Measurements from ENCODE around the gene IFNGR2. TPM values are rescaled to one million over a fixed set of nuclear protein-coding genes. Genes with fewer than 3 reads are reported as not detected.

IFNGR2 gene
- total and polyA plus RNA-seq, 2 of the 4 experiments (the other 2 are of a cell fraction): 66.0 to 73.8 TPM

- Histone ChIP-seq H4K5ac (ENCODE audit: low read depth, low read length) (no peak overlapping the region), H2BK20ac (ENCODE audit: low read depth, low read length) (no peak overlapping the region), H3K9ac (ENCODE audit: low read depth, low read length) (no peak overlapping the region), H3K4me2 (ENCODE audit: low read depth, low read length) (no peak overlapping the region), H3K18ac (ENCODE audit: low read depth, low read length) (no peak overlapping the region), H3K56ac (ENCODE audit: extremely low read depth, insufficient read depth, low read length) (no peak overlapping the region), H3K79me1 (ENCODE audit: low read depth in 1 of 2, low read length in 2 of 2) (no peaks in the 10 kb centered on the region), H2BK5ac (ENCODE audit: low read depth, low read length, poor library complexity, severe bottlenecking) (no peak overlapping the region), H3K4me3 (ENCODE audit: insufficient read depth, low read depth, low read length) (no peak overlapping the region), H4K20me1 (ENCODE audit: insufficient read depth, low read length) (no peaks in the 10 kb centered on the region), H2AK5ac (ENCODE audit: low read depth, low read length) (0 out of 2 replicates have a peak overlapping the region, but pooled peaks have one; percentile 20), H2AFZ (replicated peaks; ENCODE audit: low read length, poor library complexity) (no peak overlapping the region), H4K91ac (ENCODE audit: insufficient read depth, low read depth, low read length) (no peak overlapping the region), H3K9me3 (ENCODE audit: control insufficient read depth, insufficient read depth, low read length) (peaks cover 2% of the 10 kb centered on the region; the same call in 1 of the 2 replicates), H2BK120ac (ENCODE audit: low read depth, low read length) (no peak overlapping the region), H3K4ac (ENCODE audit: low read depth, low read length) (no peak overlapping the region), H3K4me1 (ENCODE audit: control insufficient read depth, insufficient read depth, low read length) (peaks cover 9% of the 10 kb centered on the region), H3K27me3 (ENCODE audit: control insufficient read depth, insufficient read depth, low read length) (no peaks in the 10 kb centered on the region; the same call in 1 of the 2 replicates), H3K36me3 (ENCODE audit: control insufficient read depth, insufficient read depth, low read length) (no peaks in the 10 kb centered on the region), H2AK9ac (replicated peaks; ENCODE audit: low read depth, low read length, poor library complexity) (no peak overlapping the region), H4K8ac (ENCODE audit: low read depth in 2 of 2, low read length in 2 of 2) (no peak overlapping the region), H3K23ac (ENCODE audit: low read depth, low read length) (no peak overlapping the region), H3K14ac (replicated peaks; ENCODE audit: low read depth, low read length) (no peak overlapping the region), H3K9me1 (ENCODE audit: insufficient read depth, low read length) (no peaks in the 10 kb centered on the region), H3K27ac (ENCODE audit: insufficient read depth, low read length) (no peak overlapping the region), H2BK15ac (ENCODE audit: low read depth, low read length) (no peak overlapping the region)
- BruUV-seq (replicated peaks): no TSS peak
- DNase-seq (no peak), ATAC-seq (ENCODE audit: low read depth) (no peak)
- in situ Hi-C loops (cut with MboI; ENCODE audit: low sequenced_read_pairs) (no loop called here), intact Hi-C loops (cut with micrococcal nuclease) (no loop called here), dilution Hi-C loops (cut with HindIII; ENCODE audit: low sequenced_read_pairs, unreplicated experiment) (no loop called here)
- POLR2A ChIA-PET (ENCODE audit: unreplicated experiment): no interaction called here
- CTCF ChIA-PET: interaction anchor here (0.6 kb wide), 1 partner anchor 65 kb away, joined by 6 read pairs; no protein-coding TSS in a partner anchor
- WGBS, 2 experiments (ENCODE audit: extremely low coverage in 2 of 2, insufficient read length in 1 of 2): 66% methylated on average over 4 of the region's 5 CpGs; no CpG with 5 or more reads in 1 of the 2 experiments
- TF ChIP-seq CTCF (conservative IDR thresholded peaks at IDR 0.05; ENCODE audit: low read depth, low read length): no peak
- TF ChIP-seq RFX5 (IDR thresholded peaks at IDR 0.05; ENCODE audit: low read depth, low read length): no peak
- no peak for TF ChIP-seq CHD1 (IDR thresholded peaks at IDR 0.05; ENCODE audit: low read depth, low read length)
- no peak for TF ChIP-seq RAD21 (IDR thresholded peaks at IDR 0.05; ENCODE audit: low read length)
- no peak for TF ChIP-seq MAZ (IDR thresholded peaks at IDR 0.05; ENCODE audit: borderline replicate concordance, low read depth, low read length)
- TF ChIP-seq FOS (IDR thresholded peaks at IDR 0.05; ENCODE audit: low read depth, low read length): no peak
- TF ChIP-seq POLR2A (IDR thresholded peaks at IDR 0.05; ENCODE audit: low read depth, low read length): no peak
- no peak for TF ChIP-seq RCOR1 (IDR thresholded peaks at IDR 0.05; ENCODE audit: insufficient replicate concordance, low read length)
- no peak for TF ChIP-seq USF2 (IDR thresholded peaks at IDR 0.05; ENCODE audit: low read depth, low read length)
- no peak for TF ChIP-seq MAFK (IDR thresholded peaks at IDR 0.05; ENCODE audit: low read depth, low read length)
- TF ChIP-seq MXI1 (IDR thresholded peaks at IDR 0.05; ENCODE audit: borderline replicate concordance, low read depth, low read length): no peak
- no peak for TF ChIP-seq ELK1 (IDR thresholded peaks at IDR 0.05; ENCODE audit: borderline replicate concordance, low read depth, low read length)
- no peak for TF ChIP-seq BHLHE40 (IDR thresholded peaks at IDR 0.05; ENCODE audit: low read depth, low read length)
- no peak for TF ChIP-seq CEBPB (IDR thresholded peaks at IDR 0.05; ENCODE audit: low read depth, low read length)
Observed at GRCh38 chr21:33375101-33375644, 28.0 kb upstream of the IFNGR2 start.
